ENCODE data around the gene ESD. TPM values are rescaled to one million over a fixed set of nuclear protein-coding genes. Genes with fewer than 3 reads are reported as not detected.

ESD gene, protein sequence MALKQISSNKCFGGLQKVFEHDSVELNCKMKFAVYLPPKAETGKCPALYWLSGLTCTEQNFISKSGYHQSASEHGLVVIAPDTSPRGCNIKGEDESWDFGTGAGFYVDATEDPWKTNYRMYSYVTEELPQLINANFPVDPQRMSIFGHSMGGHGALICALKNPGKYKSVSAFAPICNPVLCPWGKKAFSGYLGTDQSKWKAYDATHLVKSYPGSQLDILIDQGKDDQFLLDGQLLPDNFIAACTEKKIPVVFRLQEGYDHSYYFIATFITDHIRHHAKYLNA
- total RNA-seq = 10 to 100 TPM; 75.3 to 82.7 (median 78.5) TPM

DNA sequence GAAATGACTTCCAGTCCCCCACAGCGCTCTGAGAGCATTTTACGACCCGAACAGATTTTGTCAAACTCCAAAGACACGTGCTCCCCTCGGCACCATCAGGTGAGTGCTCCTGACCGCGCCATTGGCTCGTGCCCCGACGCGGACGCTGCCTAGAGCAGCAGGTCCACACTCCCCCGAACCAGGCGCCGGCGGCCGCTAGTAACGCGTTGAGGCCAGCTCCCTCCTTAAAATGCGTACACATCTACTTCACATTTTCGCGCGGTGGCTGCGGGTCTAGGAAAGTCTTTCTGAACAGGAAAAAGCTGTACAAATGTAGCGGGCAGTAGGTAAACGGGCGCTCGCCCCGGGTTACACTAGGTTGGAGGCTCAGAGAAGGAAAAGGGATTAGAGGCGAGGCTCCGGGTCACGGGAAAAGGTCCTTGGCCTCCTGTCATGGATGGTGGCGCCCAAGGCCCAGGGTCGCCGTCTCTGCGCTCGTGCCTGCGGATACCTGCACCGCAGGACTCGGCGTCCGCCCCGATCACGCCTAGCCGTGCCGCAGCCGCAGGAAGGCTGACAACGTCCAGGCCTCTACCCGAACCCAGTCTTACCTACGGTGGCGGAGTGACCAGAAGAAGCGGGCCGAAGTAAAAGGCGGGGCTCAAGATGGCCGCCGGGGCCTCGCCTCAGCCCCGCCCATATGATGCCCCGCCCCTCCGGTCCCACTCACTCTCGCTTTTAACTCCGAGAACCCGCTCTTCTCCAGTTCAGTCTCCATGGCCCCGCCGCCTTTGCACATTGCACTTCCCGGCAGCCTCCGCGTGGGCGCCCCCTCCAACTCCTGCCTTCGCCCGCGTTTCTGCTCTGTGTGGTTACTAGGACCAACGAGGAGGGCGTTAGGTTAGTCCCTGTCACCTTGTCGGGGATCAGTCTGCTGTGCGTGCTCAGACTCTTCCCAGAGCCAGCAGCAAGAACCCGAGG, at the start of gene ESD:
Gene ESD, minus strand, starts transcription at position 647 of the 960 bp plus-strand sequence. CDS start 5,748 bp downstream, outside the sequence.
- H3K9me3 Mint-ChIP-seq = no peaks in the 10 kb centered on the region
- peaks cover 42% of the 10 kb centered on the region for H3K4me1 Mint-ChIP-seq (ENCODE audit: low read depth)
- H3K36me3 Mint-ChIP-seq (ENCODE audit: insufficient read depth) = peaks cover 12% of the 10 kb centered on the region
- ATAC-seq (peak; percentile 93 to 95), DNase-seq (peak; percentile 88)
- no peaks in the 10 kb centered on the region for H3K27me3 Mint-ChIP-seq (ENCODE audit: low read depth)
- H3K4me3 Mint-ChIP-seq = peak within 1 kb of the TSS; percentile 93

DNA sequence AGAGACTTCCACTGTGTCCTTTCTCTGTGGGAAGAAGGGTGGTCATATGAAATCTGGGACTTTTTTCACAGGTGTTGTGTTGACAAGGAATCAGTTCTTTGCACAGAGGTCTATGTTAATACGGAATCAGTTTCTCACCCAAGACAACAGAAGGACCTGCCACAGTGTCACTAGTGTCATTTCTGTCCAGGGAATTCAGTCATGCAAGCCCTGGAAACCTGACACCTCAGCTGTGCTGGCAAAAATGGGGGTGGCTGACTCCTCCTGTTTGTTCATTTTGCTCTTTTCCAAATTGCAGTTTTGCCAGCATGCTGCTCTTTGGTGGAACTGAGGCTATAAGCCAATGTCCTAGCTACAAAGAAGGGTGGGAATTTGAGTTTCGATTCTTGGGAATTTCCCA, 49.8 kb upstream of the ESD start:
- no peaks in the 10 kb centered on the region for H3K9me3 Mint-ChIP-seq
- H3K4me3 Mint-ChIP-seq = no peak overlapping the region
- H3K4me1 Mint-ChIP-seq (ENCODE audit: low read depth) = no peaks in the 10 kb centered on the region

DNA sequence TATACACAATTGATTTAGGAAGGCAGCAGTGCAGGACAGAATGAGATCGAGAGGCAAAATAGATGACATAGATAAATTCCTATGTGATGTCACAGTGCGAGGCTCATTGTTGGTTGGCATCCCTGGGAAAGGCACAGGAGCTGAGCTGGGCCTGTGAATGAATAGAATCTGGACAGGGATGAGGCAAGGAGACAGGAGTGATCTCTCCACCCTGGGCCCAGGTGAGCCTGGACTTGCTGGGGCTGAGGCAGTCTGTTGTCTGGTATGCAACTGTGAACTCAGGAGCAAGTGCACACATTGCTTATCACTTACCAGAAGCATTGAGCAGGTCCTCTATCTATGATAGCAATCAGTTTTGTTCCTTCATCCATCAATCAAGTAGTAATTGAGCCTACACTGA, 48.2 kb upstream of the ESD start:
- Mint-ChIP-seq H3K4me1 (ENCODE audit: low read depth) (no peaks in the 10 kb centered on the region), H3K4me3 (no peak overlapping the region), H3K27me3 (ENCODE audit: low read depth) (peaks cover 11% of the 10 kb centered on the region), H3K9me3 (no peaks in the 10 kb centered on the region), H3K36me3 (ENCODE audit: insufficient read depth) (no peaks in the 10 kb centered on the region)
- ATAC-seq (no peak), DNase-seq (no peak)

More for the DNA sequence above, 49.8 kb upstream of the ESD start:
- Mint-ChIP-seq H3K27me3 (ENCODE audit: low read depth) (peaks cover 10% of the 10 kb centered on the region), H3K36me3 (ENCODE audit: insufficient read depth) (no peaks in the 10 kb centered on the region)
- ATAC-seq = no peak
- no peak for DNase-seq

DNA sequence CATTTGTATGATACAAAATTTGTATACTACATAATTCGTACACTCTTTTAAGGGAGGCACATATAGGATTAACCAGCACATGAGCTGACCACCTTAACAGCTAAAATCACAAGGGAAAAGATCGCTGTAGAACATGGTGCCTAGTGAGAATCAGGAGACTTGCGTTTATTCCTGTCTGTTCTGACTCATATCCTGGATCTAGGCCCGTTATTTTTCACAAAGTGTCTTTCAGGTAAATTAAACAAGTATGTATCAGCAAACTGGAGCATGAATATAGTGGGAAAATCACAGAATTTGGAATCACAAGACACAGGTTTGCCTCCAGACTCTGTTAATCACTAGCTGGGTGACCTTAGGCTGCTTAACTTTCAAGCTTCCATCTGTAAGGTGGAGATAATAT, 47.5 kb upstream of the ESD start:
- Mint-ChIP-seq H3K9me3 (no peaks in the 10 kb centered on the region), H3K4me3 (no peak overlapping the region), H3K36me3 (ENCODE audit: insufficient read depth) (no peaks in the 10 kb centered on the region), H3K27me3 (ENCODE audit: low read depth) (peaks cover 11% of the 10 kb centered on the region), H3K4me1 (ENCODE audit: low read depth) (no peaks in the 10 kb centered on the region)
- no peak for DNase-seq
- no peak for ATAC-seq

DNA sequence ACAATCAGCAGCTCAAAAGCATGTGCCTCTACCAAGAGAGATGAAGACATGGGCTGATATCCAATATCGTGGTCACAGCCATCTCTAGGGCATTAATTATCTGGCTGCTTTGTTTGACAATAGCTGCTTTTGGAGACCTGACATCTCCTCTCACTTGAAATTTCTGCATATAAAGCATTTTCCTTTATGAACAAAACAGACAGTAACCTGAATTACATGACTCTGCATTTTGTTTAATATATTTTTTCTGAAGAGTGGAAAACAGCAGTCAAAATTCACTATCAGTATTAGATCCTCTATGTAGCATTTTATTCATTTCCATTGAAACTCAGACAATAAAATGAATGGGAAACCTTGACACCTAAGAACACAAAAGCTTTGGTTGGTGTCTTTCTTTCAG, 42.4 kb upstream of the ESD start:
- Mint-ChIP-seq H3K4me1 (ENCODE audit: low read depth) (no peaks in the 10 kb centered on the region), H3K27me3 (ENCODE audit: low read depth) (peaks cover 16% of the 10 kb centered on the region), H3K36me3 (ENCODE audit: insufficient read depth) (no peaks in the 10 kb centered on the region), H3K9me3 (no peaks in the 10 kb centered on the region), H3K4me3 (no peak overlapping the region)
- DNase-seq (no peak), ATAC-seq (no peak)

DNA sequence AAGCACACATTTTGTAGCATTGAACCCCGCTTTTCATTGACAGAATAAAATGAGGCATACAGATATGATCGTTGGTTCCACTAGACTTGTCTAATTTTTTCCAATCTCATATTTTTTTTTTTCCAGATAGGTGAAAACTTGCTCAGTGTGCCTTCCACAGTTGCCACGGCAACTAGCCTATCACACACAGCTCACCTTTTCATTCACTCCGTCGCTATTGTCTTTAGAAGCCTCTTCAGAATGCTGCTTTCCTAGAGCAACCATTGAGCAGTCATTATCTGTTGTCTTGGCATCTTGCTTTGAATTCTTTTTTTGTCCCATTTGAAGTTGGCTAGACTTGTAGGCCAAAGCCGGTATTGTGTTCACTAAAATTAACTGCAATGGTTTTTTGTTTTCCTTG, 37.7 kb upstream of the ESD start:
- DNase-seq (no peak), ATAC-seq (no peak)
- Mint-ChIP-seq H3K9me3 (no peaks in the 10 kb centered on the region), H3K4me3 (no peak overlapping the region), H3K4me1 (ENCODE audit: low read depth) (no peaks in the 10 kb centered on the region), H3K27me3 (ENCODE audit: low read depth) (peaks cover 6% of the 10 kb centered on the region), H3K36me3 (ENCODE audit: insufficient read depth) (no peaks in the 10 kb centered on the region)

DNA sequence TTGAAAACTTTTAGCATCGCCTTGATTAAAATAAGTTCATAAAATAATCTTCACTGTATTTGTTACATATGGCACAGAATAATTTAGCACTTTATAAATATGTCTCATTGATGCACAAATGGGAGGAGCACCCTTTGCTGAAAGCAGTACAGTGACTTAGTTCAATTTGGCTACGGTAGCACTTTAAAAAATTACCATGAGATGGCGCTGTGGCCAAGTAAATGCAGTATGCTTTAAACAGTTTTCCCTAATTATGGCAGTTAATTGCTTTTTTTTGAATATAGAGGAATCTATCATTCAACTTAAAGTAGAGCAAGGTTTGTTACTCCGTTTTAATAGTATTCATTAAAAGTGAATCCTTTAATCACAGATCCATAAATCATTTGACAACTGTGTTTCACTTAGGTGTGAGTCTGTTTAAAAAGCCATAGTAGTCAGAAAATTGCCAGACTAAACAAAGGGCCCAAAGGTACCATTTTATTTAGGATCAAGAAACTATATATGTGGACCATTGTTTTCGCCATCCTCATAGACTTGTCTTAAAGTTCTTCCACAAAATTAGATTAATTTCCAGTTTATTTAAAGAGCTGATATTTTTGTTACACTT, 34.7 kb upstream of the ESD start:
- Mint-ChIP-seq H3K9me3 (no peaks in the 10 kb centered on the region), H3K27me3 (ENCODE audit: low read depth) (no peaks in the 10 kb centered on the region), H3K4me1 (ENCODE audit: low read depth) (no peaks in the 10 kb centered on the region), H3K36me3 (ENCODE audit: insufficient read depth) (no peaks in the 10 kb centered on the region), H3K4me3 (no peak overlapping the region)
- DNase-seq (no peak), ATAC-seq (no peak)

DNA sequence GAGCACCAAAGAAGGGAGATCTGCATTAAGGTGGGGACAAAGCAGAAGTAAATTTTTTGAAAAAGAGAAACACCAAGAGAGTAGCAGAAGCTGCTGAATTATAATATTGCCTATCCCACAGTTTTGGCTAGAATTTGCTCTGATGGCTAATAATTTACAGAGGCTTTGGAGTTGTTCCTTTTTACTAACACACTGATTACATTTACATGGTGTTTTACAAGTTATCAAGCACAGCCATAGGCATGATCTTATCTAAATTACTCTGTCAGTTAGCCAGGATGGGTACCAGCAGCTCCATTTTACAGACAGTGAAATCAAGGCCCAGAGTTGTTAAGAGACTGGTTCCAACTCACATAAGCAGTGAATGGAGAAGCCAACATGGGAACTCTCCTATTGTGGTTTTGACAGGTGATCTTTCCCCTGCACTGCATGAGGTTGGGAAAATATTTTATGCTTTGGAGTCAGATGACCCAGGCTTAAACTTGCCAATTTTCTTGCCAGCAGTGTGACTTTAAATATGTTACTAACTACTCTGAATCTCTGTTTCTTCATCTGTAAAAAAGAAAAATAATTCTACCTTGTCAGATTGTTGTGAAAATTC, 33.5 kb upstream of the ESD start:
- Mint-ChIP-seq H3K9me3 (no peaks in the 10 kb centered on the region), H3K27me3 (ENCODE audit: low read depth) (no peaks in the 10 kb centered on the region), H3K36me3 (ENCODE audit: insufficient read depth) (no peaks in the 10 kb centered on the region), H3K4me1 (ENCODE audit: low read depth) (no peaks in the 10 kb centered on the region), H3K4me3 (no peak overlapping the region)
- no peak for ATAC-seq
- no peak for DNase-seq

DNA sequence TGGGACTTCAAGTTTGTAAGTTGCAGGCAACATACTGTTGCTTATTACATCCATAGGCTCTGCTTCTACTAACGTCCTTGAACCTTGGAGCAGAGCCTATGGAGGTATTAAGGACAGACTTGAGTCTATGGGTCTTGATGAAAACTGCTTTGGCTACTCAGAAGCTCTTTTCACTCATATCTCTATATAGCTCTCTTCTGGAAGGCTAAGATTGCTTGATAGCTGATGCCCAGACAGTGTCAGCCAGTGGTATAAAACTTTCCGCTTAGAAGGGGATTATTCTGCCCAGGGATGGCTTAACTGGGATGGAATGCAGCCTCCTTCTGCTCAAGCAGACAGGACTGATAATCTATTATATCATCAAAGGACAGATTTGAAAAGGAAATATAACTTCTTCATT, 25.6 kb upstream of the ESD start:
- no peaks in the 10 kb centered on the region for H3K9me3 Mint-ChIP-seq
- peaks cover 5% of the 10 kb centered on the region for H3K27me3 Mint-ChIP-seq (ENCODE audit: low read depth)
- no peak for DNase-seq
- H3K36me3 Mint-ChIP-seq (ENCODE audit: insufficient read depth) = no peaks in the 10 kb centered on the region
- H3K4me3 Mint-ChIP-seq = no peak overlapping the region
- H3K4me1 Mint-ChIP-seq (ENCODE audit: low read depth) = no peaks in the 10 kb centered on the region
- no peak for ATAC-seq

DNA sequence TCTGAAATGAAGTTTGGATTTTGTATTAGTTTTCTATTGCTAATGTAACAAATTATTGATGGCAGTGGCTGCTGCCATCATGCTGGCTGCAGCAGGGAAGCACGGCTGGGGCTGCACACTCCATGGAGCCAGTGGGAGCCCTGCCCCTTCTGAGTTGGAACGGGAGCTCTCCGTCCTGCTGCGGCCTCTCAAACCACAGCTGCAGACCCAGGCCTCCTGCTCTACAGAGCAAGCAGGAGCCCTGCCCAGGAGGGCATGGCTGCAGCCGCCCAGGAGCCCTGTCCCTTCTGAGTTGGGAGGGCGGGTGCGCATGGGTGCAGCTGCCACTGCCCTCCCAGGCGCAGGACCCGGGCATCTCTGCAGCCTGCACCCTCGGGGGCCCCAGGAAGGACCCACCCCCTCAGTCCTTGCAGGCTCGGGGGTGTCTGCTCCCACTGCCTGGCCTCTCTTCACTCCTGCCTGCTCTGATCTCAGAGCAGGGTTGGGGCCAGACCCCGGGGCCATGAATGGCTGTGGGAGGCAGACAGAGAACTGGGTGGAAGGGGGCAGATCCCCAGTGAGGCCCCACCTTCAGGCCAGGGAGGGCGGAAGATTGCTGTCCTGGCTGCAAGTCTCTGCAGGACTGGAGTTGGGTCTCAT, 21.0 kb upstream of the ESD start:
- H3K9me3 Mint-ChIP-seq = peaks cover 5% of the 10 kb centered on the region
- no peak for DNase-seq
- no peak overlapping the region for H3K4me3 Mint-ChIP-seq
- H3K27me3 Mint-ChIP-seq (ENCODE audit: low read depth) = peaks cover 6% of the 10 kb centered on the region
- no peaks in the 10 kb centered on the region for H3K36me3 Mint-ChIP-seq (ENCODE audit: insufficient read depth)
- H3K4me1 Mint-ChIP-seq (ENCODE audit: low read depth) = no peaks in the 10 kb centered on the region
- no peak for ATAC-seq

DNA sequence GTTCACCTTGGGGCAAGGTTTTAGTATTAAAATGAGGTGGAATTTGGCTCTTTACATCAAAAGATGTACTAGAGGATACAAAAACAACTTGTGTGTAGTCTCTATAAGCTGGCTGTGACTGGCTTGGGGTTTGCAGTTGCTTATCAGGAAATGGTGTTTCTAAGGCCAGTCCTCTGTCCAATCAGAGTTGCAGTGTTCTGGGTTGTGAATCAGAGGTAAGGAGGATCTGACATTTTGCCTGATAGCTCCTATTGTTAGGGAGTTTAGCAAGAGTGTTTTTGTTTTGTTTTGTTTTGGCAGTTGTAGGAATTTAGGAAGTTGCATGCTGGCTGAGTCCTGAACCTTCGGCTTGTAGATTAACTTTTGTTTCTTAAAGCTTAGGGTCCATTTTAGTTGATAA, 20.1 kb upstream of the ESD start:
- H3K27me3 Mint-ChIP-seq (ENCODE audit: low read depth) = peaks cover 6% of the 10 kb centered on the region

DNA sequence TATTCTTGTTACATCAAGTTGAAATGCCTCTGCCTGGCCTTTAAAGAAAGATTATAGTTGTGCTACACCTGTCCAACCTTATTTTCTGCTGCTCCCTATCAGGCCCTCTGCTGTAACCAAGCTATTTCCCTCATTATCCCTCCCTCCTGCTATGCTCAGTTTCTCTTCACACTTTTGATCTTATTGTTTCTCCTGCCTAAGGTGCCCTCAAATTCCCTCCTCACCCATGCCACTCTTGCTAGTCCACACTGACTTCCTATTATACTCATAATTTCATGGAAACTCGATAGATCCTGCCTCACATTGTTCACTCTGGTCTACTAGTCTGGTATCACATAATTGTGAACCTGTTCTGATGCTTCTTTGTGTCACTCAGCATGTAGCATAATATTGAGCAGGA, 19.4 kb upstream of the ESD start:
- Mint-ChIP-seq H3K4me3 (no peak overlapping the region), H3K36me3 (ENCODE audit: insufficient read depth) (no peaks in the 10 kb centered on the region), H3K4me1 (ENCODE audit: low read depth) (no peaks in the 10 kb centered on the region), H3K9me3 (peaks cover 18% of the 10 kb centered on the region), H3K27me3 (ENCODE audit: low read depth) (peaks cover 8% of the 10 kb centered on the region)
- no peak for ATAC-seq
- DNase-seq = no peak

More for the DNA sequence above, 20.1 kb upstream of the ESD start:
- no peak for ATAC-seq
- Mint-ChIP-seq H3K36me3 (ENCODE audit: insufficient read depth) (no peaks in the 10 kb centered on the region), H3K4me3 (no peak overlapping the region), H3K4me1 (ENCODE audit: low read depth) (no peaks in the 10 kb centered on the region), H3K9me3 (peaks cover 14% of the 10 kb centered on the region)
- no peak for DNase-seq

DNA sequence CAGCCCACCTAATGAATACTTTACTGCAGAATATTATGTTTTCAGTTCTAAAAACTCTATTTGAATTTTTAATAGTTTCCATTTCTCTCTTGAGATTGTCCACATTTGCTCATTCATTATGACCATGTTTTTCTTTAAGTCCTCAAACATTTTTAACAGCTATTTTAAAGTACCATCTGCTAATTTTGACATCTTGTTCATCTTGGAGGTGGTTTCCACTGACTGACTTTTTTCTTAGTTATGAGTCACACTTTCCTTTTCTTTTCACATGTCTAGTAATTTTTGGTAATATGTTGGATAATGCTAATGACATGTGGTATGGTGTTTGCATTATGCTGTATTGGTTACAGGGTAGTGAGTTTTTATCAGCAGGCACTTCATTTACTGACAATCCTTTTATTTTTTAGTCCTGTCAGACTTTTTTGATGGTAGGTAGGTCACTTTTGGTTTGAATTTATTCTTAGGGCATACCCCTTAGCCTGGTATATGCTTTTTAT, 15.4 kb upstream of the ESD start:
- H3K4me3 Mint-ChIP-seq = no peak overlapping the region
- H3K4me1 Mint-ChIP-seq (ENCODE audit: low read depth) = no peaks in the 10 kb centered on the region

DNA sequence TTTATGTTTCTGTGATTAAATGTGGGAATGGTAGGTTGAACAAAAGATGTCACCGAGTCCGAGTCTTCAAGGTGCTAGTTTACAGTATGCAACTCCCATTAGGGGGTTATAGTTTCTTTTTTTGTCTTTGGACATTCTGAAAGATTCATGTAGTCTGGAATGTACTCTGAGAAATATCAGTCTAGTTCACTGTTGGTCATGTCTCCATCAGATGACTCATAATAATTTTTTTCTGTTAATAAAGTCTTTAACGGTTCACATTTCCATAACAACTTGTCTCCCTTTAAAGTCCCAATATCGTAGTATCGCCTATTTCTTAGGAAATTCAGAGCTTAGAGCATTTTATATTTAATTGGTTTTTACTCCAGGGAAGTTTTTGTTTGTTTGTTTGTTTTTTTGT, 13.5 kb upstream of the ESD start:
- Mint-ChIP-seq H3K36me3 (ENCODE audit: insufficient read depth) (no peaks in the 10 kb centered on the region), H3K27me3 (ENCODE audit: low read depth) (peaks cover 10% of the 10 kb centered on the region), H3K4me3 (no peak overlapping the region), H3K4me1 (ENCODE audit: low read depth) (no peaks in the 10 kb centered on the region), H3K9me3 (peaks cover 18% of the 10 kb centered on the region)
- DNase-seq (no peak), ATAC-seq (no peak)

More for the DNA sequence above, 15.4 kb upstream of the ESD start:
- Mint-ChIP-seq H3K36me3 (ENCODE audit: insufficient read depth) (no peaks in the 10 kb centered on the region), H3K27me3 (ENCODE audit: low read depth) (peaks cover 14% of the 10 kb centered on the region), H3K9me3 (peaks cover 18% of the 10 kb centered on the region)
- ATAC-seq (no peak), DNase-seq (no peak)
